Astrocyte (in vitro differentiated cells and primary cell): Measurements from ENCODE around the gene ZNF516. TPM values are rescaled to one million over a fixed set of nuclear protein-coding genes. Genes with fewer than 3 reads are reported as not detected.

ENCODE experiments used
- DNase-seq: peaks from one replicate; pipeline ENCODE4 v3.0.0-alpha.2; 2010; ENCODE audit warnings: low read depth
- FAIRE-seq: peaks from 2 replicates; lab custom pipeline; 2011; peaks lifted over from hg19 to GRCh38; lab: Jason Lieb, UNC
- H2AFZ ChIP-seq: 2 replicates; pipeline ENCODE4 v1.6.0; 2012; ENCODE audit warnings: low read depth, low read length, inconsistent platforms
- H3K27ac ChIP-seq: 2 replicates; pipeline ENCODE4 v1.5.1; 2011; ENCODE audit warnings: low read depth, low read length, inconsistent platforms
- H3K27me3 ChIP-seq: 2 replicates; pipeline ENCODE4 v1.6.0; 2011; ENCODE audit warnings: low read length, inconsistent platforms; ENCODE audit not compliant: insufficient read depth
- H3K36me3 ChIP-seq: 2 replicates; pipeline ENCODE4 v1.5.1; 2011; ENCODE audit warnings: low read length, inconsistent platforms; ENCODE audit not compliant: insufficient read depth
- H3K4me1 ChIP-seq: 2 replicates; pipeline ENCODE4 v1.5.1; 2011; ENCODE audit warnings: low read length, inconsistent platforms; ENCODE audit not compliant: insufficient read depth
- H3K4me2 ChIP-seq: 2 replicates; pipeline ENCODE4 v1.6.0; 2012; ENCODE audit warnings: low read length, inconsistent platforms
- H3K4me3 ChIP-seq: 2 replicates; pipeline ENCODE4 v1.5.1; 2011; ENCODE audit warnings: low read depth, mild to moderate bottlenecking, low read length, inconsistent platforms; ENCODE audit not compliant: insufficient read depth
- H3K79me2 ChIP-seq: 2 replicates; pipeline ENCODE4 v1.6.0; 2012; ENCODE audit warnings: mild to moderate bottlenecking, low read length, inconsistent platforms; ENCODE audit not compliant: insufficient read depth
- H3K9ac ChIP-seq: 2 replicates; pipeline ENCODE4 v1.6.0; 2012; ENCODE audit warnings: mild to moderate bottlenecking, low read length, inconsistent platforms
- H3K9me3 ChIP-seq: 2 replicates; pipeline ENCODE4 v1.5.1; 2012; ENCODE audit warnings: low read depth, mild to moderate bottlenecking, low read length, inconsistent platforms; ENCODE audit not compliant: insufficient read depth
- H4K20me1 ChIP-seq: 2 replicates; pipeline ENCODE4 v1.6.0; 2012; ENCODE audit warnings: low read length, inconsistent platforms; ENCODE audit not compliant: insufficient read depth
- H3K27ac Mint-ChIP-seq: one replicate; pipeline ENCODE4 v1.8.0; 2021; ENCODE audit warnings: mild to moderate bottlenecking, mixed read lengths; ENCODE audit not compliant: unreplicated experiment
- H3K27me3 Mint-ChIP-seq: one replicate; pipeline ENCODE4 v1.8.0; 2021; ENCODE audit warnings: low read depth, mixed read lengths; ENCODE audit not compliant: unreplicated experiment
- H3K36me3 Mint-ChIP-seq: one replicate; pipeline ENCODE4 v1.8.0; 2021; ENCODE audit warnings: low read depth, mixed read lengths; ENCODE audit not compliant: unreplicated experiment
- H3K4me1 Mint-ChIP-seq: one replicate; pipeline ENCODE4 v1.8.0; 2021; ENCODE audit warnings: low read depth, mixed read lengths; ENCODE audit not compliant: unreplicated experiment
- H3K4me3 Mint-ChIP-seq: one replicate; pipeline ENCODE4 v1.8.0; 2021; ENCODE audit warnings: mild to moderate bottlenecking, moderate library complexity, mixed read lengths; ENCODE audit not compliant: unreplicated experiment
- H3K9me3 Mint-ChIP-seq: one replicate; pipeline ENCODE4 v1.8.0; 2021; ENCODE audit warnings: mild to moderate bottlenecking, mixed read lengths; ENCODE audit not compliant: unreplicated experiment
- CTCF ChIP-seq: IDR thresholded peaks from 2 replicates; pipeline ENCODE4 v1.5.1; 2011; ENCODE audit warnings: low read depth, mild to moderate bottlenecking, inconsistent platforms, low read length, moderate library complexity; ENCODE audit not compliant: insufficient read depth
- EZH2 ChIP-seq: IDR thresholded peaks from 2 replicates; pipeline ENCODE4 v1.6.1; 2012; ENCODE audit warnings: mild to moderate bottlenecking, low read length, inconsistent platforms; ENCODE audit not compliant: insufficient read depth
- total RNA-seq: library from RNA; stranded (reverse); gene quantifications from 2 replicates; pipeline ENCODE4 v1.2.1, GENCODE V29; 2021

Gene ZNF516
- total RNA-seq, 1 donor from 2014 or later, result 59.8 TPM

- H3K4me1 ChIP-seq, result peaks cover 10% of the 10 kb centered on the region
- H3K9ac ChIP-seq, result peak overlapping the region; percentile 37
- Mint-ChIP-seq H3K36me3 (peaks cover 2% of the 10 kb centered on the region), H3K4me1 (peaks cover 27% of the 10 kb centered on the region), H3K27me3 (no peaks in the 10 kb centered on the region), H3K9me3 (no peaks in the 10 kb centered on the region), H3K4me3 (no peak overlapping the region), H3K27ac (no peak overlapping the region)
- H3K4me3 ChIP-seq, result no peak overlapping the region
- no peaks in the 10 kb centered on the region for H3K36me3 ChIP-seq
- no peaks in the 10 kb centered on the region for H3K27me3 ChIP-seq
- peaks cover 87% of the 10 kb centered on the region for H4K20me1 ChIP-seq
- FAIRE-seq (peak; percentile 5), DNase-seq (peak; percentile 48)
- H3K4me2 ChIP-seq, result peak overlapping the region; percentile 64
- no peak for TF ChIP-seq CTCF
- TF ChIP-seq EZH2, result no peak
- H3K9me3 ChIP-seq, result no peaks in the 10 kb centered on the region
- no peak overlapping the region for H3K27ac ChIP-seq
- no peak overlapping the region for H2AFZ ChIP-seq
- peaks cover 72% of the 10 kb centered on the region for H3K79me2 ChIP-seq
Observed at GRCh38 chr18:76416911-76417310, 78.1 kb downstream of the ZNF516 start.

GRCh38 chr18:76414936-76415621, 80.0 kb downstream of the ZNF516 start:
- FAIRE-seq (no peak), DNase-seq (no peak)
- TF ChIP-seq CTCF (no peak), EZH2 (no peak)
- H3K9me3 ChIP-seq, result no peaks in the 10 kb centered on the region
- H3K4me3 Mint-ChIP-seq, result no peak overlapping the region
- H4K20me1 ChIP-seq, result peaks cover 88% of the 10 kb centered on the region
- H3K27ac ChIP-seq, result no peak overlapping the region
- H3K4me1 Mint-ChIP-seq, result peaks cover 27% of the 10 kb centered on the region
- no peaks in the 10 kb centered on the region for H3K36me3 Mint-ChIP-seq
- H2AFZ ChIP-seq, result no peak overlapping the region
- no peak overlapping the region for H3K9ac ChIP-seq
- peaks cover 73% of the 10 kb centered on the region for H3K79me2 ChIP-seq
- no peaks in the 10 kb centered on the region for H3K27me3 Mint-ChIP-seq
- H3K27me3 ChIP-seq, result no peaks in the 10 kb centered on the region
- H3K4me2 ChIP-seq, result no peak overlapping the region
- H3K36me3 ChIP-seq, result no peaks in the 10 kb centered on the region
- H3K27ac Mint-ChIP-seq, result no peak overlapping the region
- peaks cover 16% of the 10 kb centered on the region for H3K4me1 ChIP-seq
- no peaks in the 10 kb centered on the region for H3K9me3 Mint-ChIP-seq
- no peak overlapping the region for H3K4me3 ChIP-seq
